Sciatic nerve (tissue), 2 donors: ENCODE measurements around the gene SOCS3. TPM values are rescaled to one million over a fixed set of nuclear protein-coding genes. Genes with fewer than 3 reads are reported as not detected.
A peak's percentile ranks its signal among the peaks of the same experiment; 100 is the strongest.

Experiments
- ATAC-seq: fragments of 200-7000 bp; cut with Tn5 transposase; one replicate; pipeline ENCODE4 v1.9.1; 2020; ENCODE audit warnings: mild to moderate bottlenecking, moderate library complexity
- DNase-seq: peaks from one replicate; pipeline ENCODE4 v3.0.0-alpha.2; 2020; ENCODE audit warnings: low spot score
- intact Hi-C: fragments of 100-400 bp; cut with DNase I; formaldehyde crosslinking; loops from one replicate; pipeline ENCODE4 v1.14.2; 2022
- total RNA-seq: library from RNA; stranded (reverse); fragmentation: NEBNext Ultra II Directional; extraction: Animal tissue kit (Norgen Biotek cat#: 25700); gene quantifications from one replicate; pipeline ENCODE4 v1.2.1, GENCODE V29; 2021
- donor health status: DM: no; HTN: no; CAD: no.
- donor health status: DM: no; HTN: no; CAD: no.

SOCS3 gene
- total RNA-seq, 1 donor from 2014 or later, result 144 TPM

DNA sequence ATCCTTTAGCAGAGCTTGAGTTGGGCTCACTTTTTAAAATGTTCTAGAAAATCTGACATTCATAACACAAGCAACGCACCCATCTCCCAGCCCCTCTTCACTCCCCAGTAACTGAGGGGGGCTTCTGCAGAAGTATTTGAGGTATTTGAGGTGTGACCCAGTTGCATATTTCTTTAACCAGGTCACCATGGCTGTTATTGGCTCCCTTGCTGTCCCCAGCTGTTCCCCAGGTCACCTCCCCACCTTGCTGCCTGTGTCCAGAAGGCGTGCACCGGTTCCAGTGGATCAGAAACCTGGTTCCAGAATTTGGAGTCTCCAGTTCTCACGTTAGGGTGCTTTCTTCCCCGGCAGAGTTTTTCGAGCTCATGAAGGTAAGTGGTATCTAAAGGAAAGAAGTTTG, 32.4 kb upstream of the SOCS3 start:
- ATAC-seq (no peak), DNase-seq (no peak)
- intact Hi-C loops, result no loop called here

DNA sequence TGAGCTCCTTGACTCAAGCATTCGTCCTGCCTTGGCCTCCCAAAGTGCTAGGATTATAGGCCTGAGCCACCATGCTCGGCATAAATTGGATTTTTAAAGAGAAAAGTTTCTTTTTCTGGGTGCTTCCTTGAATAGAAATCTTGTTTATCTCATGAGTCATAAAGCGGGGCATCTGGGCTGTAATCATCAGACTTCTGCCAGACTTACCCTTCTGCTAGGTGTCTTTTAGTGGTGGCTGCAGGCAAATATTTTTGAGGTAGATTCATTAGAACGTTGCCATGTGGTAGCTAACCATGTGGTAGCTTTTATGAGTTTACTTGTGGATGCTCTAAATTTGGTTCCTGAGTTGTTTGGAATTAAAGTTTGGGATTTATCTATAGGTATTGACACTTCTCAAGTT, 32.0 kb upstream of the SOCS3 start:
- ATAC-seq (no peak), DNase-seq (no peak)
- intact Hi-C loops, result no loop called here

DNA sequence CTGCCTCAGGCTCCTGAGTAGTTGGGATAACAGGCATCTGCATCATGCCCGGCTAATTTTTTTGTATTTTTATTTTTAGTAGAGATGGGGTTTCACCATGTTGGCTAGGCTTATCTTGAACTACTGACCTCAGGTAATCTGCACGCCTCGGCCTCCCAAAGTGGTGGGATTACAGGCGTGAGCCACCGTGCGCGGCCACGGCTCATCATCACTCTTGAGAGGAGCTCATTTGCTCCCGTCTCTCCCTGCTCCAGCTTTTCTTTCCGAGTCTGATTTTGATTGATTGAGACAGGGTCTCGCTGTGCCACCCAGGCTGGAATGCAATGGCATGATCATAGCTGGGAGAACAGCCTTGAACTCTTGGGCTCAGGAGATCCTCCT, 31.2 kb upstream of the SOCS3 start:
- no peak for ATAC-seq
- intact Hi-C loops, result no loop called here
- DNase-seq, result no peak

DNA sequence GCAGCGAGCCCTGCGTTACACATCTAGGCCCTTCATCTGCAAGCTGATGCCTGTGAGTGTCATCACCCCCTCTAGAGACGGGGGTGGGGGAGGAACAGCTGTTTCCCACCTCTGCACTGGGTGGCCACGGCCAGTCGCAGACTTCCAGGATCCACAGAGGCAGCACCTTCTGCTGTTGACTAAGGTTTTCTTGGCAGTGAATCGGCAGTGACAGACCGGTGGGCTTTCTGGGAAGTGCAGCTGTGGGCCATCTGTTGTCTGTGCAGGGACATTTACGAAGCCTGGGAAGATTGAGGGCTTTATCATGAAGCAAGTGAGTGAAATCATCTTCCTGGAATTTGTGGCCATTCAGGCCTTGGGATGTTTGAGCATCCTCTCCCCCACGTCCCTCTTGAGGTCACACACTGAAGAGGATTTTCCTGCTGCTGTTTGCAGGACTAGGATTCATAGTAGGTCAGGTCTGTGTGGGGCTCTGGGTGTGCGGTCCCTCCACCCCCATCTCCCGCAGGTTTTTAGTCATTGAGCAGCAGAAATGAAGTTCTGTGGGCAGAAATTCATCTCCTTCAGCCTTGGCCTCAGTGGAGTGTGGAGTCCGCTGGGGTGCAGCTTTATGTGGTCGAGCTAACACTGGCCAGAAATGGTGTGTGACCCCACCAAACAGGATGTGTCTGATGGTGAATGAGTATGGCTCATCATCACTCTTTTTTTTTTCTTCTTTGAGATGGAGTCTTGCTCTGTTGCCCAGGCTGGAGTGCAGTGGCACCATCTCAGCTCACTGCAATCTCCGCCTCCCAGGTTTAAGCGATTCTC, 30.6 kb upstream of the SOCS3 start:
- no peak for DNase-seq

DNA sequence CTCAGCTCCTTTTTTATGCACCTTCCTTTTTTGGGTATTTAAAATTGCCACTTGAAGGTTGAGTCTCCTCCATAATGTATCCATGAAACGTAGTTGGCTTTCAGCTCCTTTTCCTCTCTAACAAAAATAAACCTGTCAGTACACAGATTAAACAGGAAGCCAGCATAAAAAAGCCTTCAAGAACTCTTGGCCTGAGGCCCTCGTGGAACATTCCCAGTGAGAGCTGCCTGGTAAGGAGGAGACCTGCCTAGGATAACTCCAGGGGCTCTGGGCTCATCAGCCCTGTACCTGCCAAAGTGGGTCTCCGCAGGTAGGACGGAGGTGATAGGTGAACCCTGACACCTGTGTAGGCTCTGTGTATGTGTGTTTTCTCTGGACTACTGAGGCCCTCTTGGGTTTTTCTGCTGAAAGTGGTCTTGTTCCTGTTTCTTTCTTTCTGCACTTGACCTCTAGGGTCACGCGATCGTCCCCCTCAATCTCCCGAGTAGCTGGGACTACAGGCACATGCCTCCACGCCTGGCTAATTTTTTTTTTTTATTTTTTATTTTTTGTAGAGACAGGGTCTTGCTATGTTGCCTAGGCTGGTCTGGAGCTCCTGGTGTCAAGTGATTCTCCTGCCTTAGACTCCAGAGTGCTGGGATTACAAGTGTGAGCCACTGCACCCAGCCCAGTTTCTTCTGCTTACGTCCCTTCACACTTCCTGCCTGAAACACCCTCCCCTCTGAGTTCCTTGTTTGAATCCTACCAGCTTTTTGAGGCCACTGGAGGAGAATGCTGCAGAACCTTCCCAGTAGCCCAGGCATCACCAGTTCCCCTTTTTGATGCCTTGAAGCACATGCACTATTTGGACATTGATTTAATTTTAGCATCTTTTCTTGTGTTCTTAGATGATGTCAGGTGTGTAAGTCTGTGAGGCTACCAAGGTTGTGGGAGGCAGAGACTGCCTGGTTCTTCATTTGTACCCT, 28.4 kb upstream of the SOCS3 start:
- intact Hi-C loops, result no loop called here
- ATAC-seq (peak; percentile 64), DNase-seq (no peak)

More for the DNA sequence above, 30.6 kb upstream of the SOCS3 start:
- intact Hi-C loops, result no loop called here
- ATAC-seq, result no peak

DNA sequence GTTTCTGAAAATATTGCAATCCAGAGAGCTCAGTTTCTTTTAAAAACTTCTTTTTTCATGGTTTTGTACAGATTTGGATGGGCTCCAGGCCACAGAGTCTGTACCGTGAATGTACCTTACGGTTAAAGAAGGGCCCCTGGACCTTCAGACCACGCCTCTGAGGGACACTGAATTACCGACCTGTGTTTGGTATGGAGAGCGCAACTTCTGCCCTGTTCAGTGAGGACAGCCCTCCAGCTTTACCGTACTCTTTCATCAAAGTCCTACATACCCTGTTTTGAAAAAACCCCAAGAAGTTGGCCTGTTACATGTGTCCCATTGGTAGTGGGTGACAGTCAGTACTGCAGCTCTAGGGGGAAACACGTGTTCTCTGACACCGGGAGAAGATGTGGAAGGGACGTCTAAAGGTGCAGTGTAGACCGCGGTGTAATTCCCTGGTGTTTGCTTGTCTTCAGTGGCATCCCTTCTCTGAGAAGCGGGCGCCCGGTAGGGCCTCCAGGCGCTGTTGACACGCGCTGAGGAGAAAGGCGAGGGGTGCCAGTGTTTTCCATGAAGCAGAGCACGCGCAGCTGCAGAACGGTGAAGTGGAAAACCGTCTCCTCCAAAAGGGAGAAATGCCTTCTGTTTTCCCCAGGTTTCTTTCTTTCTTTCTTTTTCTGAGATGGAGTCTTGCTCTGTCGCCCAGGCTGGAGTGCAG, 24.8 kb upstream of the SOCS3 start:
- ATAC-seq (no peak), DNase-seq (no peak)
- intact Hi-C loops, result no loop called here

DNA sequence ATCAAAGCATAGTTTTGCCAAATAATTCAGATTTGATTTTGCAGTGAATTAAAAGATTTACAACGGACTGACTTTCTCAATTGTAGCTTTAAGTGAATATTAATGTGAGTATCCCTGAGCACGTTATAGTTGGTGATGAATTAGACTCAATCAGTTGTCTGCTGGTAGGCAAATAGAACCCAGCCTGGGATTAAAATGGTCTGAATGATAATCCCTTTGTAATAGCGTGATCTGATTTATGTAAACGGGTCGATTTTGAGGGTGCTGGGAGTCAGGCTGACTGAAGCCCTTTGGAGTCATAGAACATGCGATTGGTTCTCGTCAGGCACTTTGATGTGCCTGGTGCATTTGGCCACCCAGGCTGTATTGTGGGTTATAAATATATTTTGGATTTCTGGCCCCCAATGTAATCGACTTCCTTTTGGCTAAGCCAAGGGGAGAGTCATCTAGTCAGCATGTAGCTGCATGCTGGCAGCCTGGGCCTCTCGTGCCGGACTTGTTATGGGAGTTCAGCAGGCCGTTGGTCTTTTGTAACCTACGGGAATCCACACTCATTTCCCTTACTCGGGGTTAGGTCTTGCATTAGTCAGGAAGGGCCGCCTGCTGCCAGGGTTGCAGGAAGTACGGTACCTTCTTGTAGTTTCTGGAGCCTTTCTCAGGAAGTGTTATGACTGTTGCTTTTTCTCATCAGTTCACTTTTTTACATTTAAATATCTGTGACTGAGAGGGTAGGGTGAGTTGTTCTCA, 24.0 kb upstream of the SOCS3 start:
- intact Hi-C loops, result no loop called here
- ATAC-seq (peak; percentile 79), DNase-seq (no peak)

DNA sequence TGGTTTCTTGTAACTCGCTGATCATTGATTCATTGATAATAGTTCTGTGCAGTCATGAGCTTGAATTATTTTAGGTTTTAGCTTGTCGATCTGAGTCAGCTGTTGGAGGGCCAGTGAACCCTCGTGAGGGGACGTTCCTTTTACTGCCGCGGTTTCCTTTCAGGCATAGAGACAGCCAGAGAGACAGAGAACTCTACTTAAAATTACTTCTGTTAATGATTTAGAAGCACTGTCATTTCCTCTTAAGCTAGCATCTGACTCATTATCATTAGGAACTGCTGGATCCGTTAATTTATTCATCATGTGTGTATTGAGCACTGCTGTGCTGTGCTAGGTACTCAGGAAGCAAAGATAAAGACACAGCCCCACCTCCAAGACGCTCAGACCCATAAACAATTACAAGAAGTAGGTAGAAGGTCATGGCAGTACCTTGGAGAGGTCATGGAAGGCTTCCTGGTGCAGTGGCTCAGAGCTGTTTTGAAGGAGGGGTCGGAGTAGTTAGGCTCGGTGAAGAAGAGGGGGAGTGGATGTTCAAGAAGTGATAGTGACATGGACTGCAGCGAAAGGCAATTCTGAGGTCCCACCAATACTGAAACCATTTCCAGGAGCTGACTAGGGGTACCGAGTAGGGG, 21.8 kb upstream of the SOCS3 start:
- intact Hi-C loops, result no loop called here
- no peak for DNase-seq
- no peak for ATAC-seq

DNA sequence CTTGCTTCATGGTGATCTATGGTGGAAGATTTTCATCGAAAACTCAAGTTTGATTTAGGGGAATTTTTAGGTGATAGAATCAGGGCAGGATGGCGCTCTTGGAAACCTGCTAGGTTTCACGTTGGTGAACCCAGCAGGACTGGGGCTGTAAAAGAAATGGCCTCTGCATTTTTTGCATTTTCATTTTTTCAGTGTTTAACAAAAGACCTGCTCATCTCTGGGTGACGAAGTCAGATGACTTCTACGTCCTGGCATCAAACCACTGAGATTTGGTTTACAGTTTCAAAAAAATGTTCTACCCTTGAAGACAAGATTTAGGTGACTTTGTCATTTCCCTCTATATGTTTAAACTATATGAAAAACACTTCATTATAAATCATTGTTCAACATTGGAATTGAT, 20.5 kb upstream of the SOCS3 start:
- ATAC-seq (no peak), DNase-seq (no peak)
- intact Hi-C loops, result no loop called here

DNA sequence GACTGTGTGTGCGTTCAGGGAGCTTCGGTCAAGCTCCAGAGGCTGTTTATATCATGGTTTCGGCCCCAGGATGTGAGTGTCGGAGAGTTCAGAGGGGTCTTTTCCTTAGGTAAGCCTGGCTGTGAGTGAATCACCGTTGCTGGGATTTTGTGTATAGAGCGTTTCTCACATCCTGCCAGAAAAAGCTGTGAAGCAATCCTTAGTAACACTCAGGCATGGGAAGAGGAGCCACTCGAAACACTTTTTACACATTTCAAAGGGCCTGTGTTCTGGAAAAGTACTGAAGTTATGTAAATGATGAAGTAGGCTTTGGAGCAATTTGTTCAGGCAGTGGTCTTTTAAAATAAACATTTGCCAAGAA, 19.2 kb upstream of the SOCS3 start:
- no peak for DNase-seq
- ATAC-seq, result no peak
- intact Hi-C loops, result no loop called here

DNA sequence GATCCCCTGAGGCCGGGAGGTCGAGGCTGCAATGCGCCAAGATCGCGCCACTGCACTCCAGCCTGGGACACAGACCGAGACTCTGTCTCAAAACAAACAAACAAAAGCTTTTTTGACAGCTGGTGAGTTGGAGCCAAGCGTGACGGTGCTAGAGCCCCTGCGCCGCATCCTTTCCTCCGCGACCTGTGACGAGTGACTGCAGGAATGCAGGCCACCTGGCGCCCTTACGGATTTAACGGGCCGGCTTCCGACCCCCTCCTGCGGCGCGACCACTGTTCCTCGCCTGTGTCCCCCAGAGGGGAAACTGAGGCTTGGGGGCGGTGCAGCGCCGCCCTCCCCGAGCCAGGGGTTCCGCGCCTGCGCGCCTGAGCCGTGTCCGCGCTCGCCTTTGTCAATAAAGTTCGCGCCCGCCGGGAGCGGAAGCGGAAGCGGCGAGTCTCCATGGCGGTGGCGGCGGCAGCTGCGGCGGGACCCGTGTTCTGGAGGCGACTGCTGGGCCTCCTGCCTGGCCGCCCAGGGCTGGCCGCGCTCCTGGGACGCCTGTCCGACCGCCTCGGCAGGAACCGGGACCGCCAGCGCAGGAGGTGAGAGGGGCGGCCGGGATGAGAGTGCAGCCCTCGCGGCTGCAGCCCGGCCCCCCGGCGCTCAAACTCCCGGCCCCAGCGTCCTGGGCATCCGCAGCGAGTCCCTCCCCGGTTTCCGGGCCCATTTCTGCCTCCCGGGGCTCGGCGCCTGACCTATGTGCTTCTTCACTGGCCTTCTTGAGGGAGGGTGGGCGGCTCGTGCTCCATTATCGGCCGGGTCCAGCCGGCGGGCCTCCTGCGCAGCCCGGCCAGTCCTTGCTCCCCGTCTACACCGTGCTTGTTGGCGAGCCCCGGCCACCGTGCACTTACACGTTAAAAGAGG, 18.6 kb upstream of the SOCS3 start, which contains the start of gene PGS1:
TSS of gene PGS1 (plus strand) at position 425 of the 906 bp plus-strand sequence. CDS start at position 442, 17 bp downstream.
- ATAC-seq (peak; percentile 91), DNase-seq (peak; percentile 90)
- intact Hi-C loops, result no loop called here

DNA sequence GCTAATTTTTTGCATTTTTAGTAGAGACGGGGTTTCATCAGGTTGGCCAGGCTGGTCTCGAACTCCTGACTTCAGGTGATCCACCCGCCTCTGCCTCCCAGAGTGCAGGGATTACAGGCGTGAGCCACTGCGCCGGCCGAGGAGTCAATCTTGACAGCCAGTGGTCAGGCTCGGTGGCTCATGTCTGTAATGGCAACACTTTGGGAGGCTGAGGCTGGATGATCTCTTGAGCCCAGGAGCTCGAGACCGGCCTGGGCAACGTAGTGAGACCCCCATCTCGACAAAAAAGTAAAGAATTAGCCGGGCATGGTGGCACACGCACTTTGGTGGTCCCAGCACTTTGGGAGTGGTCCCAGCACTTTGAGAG, 18.0 kb upstream of the SOCS3 start:
- intact Hi-C loops, result no loop called here
- DNase-seq (no peak), ATAC-seq (peak; percentile 35)

DNA sequence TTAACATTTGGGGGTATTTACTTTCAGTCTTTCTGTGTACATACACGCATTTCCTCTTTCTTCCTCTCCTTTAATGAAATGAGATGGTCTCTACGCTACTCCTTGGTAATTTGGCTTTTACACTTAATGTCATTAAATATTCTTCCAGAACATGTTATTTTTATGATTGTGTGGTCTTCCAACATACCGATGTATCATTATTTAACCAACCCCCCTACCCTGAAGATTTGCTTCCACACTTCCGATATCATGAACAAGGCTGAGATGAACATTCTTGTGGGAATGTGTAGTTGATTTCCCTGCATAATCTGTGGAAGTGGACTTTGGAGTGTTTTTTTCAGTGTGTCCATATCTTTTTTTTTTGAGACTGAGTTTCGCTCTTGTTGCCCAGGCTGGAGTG, 16.3 kb upstream of the SOCS3 start:
- DNase-seq (no peak), ATAC-seq (no peak)
- intact Hi-C loops, result no loop called here

DNA sequence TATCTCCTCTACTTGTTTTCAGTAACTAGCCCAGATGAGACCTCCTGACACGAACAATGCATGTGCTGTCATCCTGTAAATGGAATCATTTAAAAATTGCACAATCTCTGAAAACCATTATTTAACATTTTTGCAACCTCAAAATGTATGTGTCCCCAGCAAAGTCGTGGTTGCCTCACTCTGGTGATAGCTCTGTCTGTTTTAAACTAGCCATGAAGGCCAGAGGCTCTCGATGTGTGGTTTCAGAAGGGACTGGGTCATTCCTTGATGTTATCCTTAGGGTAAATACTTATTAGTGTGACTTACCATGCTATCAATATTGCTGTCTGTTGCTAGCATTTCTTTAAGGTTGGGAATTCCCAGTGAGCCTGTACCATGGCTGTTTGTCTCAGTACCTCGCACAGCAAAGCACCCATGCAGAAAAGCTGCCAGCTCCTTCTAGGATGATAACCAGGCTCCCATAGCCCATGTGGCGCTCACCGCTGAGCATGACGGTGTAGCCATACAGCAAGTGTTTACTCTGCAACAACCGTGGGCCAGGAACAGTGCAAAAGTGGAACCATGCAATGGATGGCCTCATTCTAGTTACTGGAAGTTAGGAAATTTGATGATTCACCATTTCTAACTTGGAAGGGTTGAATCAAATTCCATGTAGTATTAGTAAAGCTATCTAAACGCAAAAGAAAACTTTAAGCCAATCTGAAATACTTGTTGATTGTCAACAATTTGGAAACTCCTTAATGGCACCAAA, 15.7 kb upstream of the SOCS3 start:
- intact Hi-C loops, result no loop called here
- no peak for DNase-seq
- peak; percentile 27 for ATAC-seq

DNA sequence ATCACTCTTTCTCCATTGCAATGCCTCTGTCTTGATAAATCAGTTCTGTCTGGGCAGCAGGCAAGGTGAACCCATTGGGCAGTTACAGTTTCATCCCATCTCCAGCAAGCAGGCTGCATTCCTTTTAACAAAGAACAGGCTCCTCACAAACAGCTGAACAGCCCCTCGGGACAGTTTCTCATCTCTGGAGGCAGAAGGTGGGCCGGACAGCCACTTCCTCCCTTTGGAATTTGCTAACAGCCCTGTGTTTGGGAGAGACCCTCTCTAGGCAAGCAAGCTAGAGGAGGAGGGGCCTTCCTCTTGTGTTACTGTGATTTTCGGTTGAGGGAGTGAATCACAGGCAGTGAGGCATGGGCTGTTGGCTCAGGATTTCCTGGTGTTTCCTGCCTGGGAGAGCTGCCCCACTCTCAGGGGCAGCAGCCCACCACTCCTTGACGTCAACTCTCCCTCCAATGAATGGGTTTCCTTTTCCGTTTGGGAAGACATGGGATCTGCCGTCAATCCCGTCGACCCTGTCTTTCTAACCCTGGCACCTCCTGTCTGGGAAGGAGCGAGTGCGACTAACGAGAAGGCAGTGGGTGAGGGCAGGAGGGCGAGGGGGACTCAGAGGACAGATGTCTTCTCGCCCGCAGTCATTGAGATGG, 14.9 kb upstream of the SOCS3 start:
- ATAC-seq, result no peak
- no peak for DNase-seq
- intact Hi-C loops, result no loop called here

DNA sequence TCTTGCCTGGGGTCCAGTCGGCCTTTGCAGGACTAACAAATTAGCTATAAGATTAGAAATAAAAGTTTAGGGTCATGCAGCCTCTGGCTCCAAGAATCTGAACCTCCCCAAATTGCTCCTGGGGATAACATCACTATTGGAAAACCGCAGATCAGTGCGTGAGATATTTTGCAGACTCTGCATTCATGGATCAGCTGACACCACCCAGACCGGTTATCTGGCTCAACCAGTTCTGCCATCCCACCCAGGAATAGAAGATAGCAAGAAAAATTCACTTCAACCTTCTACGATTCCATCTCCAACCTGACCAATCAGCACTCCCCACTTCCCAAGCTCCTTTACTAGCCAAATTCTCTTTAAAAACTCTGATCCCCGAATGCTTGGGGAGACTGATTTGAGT, 14.3 kb upstream of the SOCS3 start:
- ATAC-seq (no peak), DNase-seq (no peak)
- intact Hi-C loops, result no loop called here
